Sigmoid colon (tissue), 7 donors: Measurements from ENCODE around the gene FLT1. TPM values are rescaled to one million over a fixed set of nuclear protein-coding genes. Genes with fewer than 3 reads are reported as not detected.

Source experiments
- DNase-seq: peaks from one replicate; pipeline ENCODE4 v3.0.0-alpha.2; 2019
- H3K27ac ChIP-seq, 4 donors: fragments of 200-600 bp; sonication (generic); one replicate each; pipeline ENCODE4 v1.5.1; 2016 to 2019; ENCODE audit warnings: mild to moderate bottlenecking in 1 of 4
- H3K27me3 ChIP-seq, 3 donors: fragments of 200-600 bp; sonication (generic); one replicate each; pipeline ENCODE4 v1.5.1; 2019; ENCODE audit warnings: mild to moderate bottlenecking in 1 of 3
- H3K36me3 ChIP-seq, 4 donors: fragments of 200-600 bp; sonication (generic); one replicate each; pipeline ENCODE4 v1.5.1; 2016 to 2019
- H3K4me1 ChIP-seq, 4 donors: fragments of 200-600 bp; sonication (generic); one replicate each; pipeline ENCODE4 v1.5.1; 2017 to 2019
- H3K4me3 ChIP-seq, 4 donors: fragments of 200-600 bp; sonication (generic); one replicate each; pipeline ENCODE4 v1.5.1; 2017 to 2019; ENCODE audit warnings: mild to moderate bottlenecking in 2 of 4, moderate library complexity in 1 of 4
- H3K9me3 ChIP-seq, 4 donors: fragments of 200-600 bp in 3 of 4; sonication (generic) in 3 of 4; one replicate each; pipeline versions ENCODE4 v1.5.1 to v1.6.1; 2013 to 2019
- CTCF ChIP-seq, 4 experiments: fragments of 450-650 bp in 3 of 4; fragments of 200-600 bp in 1 of 4; IDR thresholded peaks; one replicate each; pipeline ENCODE4 v1.5.1; 2016 to 2019; ENCODE audit warnings: antibody characterized with exemption in 4 of 4, mild to moderate bottlenecking in 3 of 4, moderate library complexity in 2 of 4
- EP300 ChIP-seq, 4 donors: sonication (generic); formaldehyde crosslinking; IDR thresholded peaks; one replicate each; pipeline ENCODE4 v1.6.1; 2017; ENCODE audit warnings: antibody characterized with exemption in 4 of 4
- POLR2A ChIP-seq, 2 donors: fragments of 450-650 bp; IDR thresholded peaks; one replicate each; pipeline ENCODE4 v1.6.1; 2016; ENCODE audit warnings: antibody characterized with exemption in 2 of 2, mild to moderate bottlenecking in 2 of 2, moderate library complexity in 2 of 2
- POLR2AphosphoS5 ChIP-seq, 4 donors: sonication (generic); formaldehyde crosslinking; IDR thresholded peaks; one replicate each; pipeline ENCODE4 v1.6.1; 2017; ENCODE audit warnings: antibody characterized with exemption in 4 of 4
- WGBS, 2 donors: extraction: QIAGEN DNeasy Blood & Tissue Kit; methylation state at CpG; one replicate each; pipeline ENCODE4 v1.1.7; 2013; 5-methylcytosine and 5-hydroxymethylcytosine counted together
- intact Hi-C: fragments of 100-400 bp; cut with DNase I; formaldehyde crosslinking; loops from one replicate; pipeline ENCODE4 v1.15.1; 2023
- polyA plus RNA-seq, 3 donors: library from polyadenylated mRNA; stranded (reverse); fragments of 200-250 nt; gene quantifications; one replicate each; pipeline ENCODE4 v1.2.3, GENCODE V29; 2013
- total RNA-seq, 4 donors: library from RNA; depleted of rRNA; stranded (reverse); fragments of >200 nt; gene quantifications; one replicate each; pipeline ENCODE4 v1.1.0, GENCODE V29; 2016
- donor health status: healthy with polysubstance abuse.
- donor health status: Bipolar disorder and iron deficiency.
- donor health status: healthy.

FLT1 gene
- total and polyA plus RNA-seq, 7 donors: under 0.01 to 18.3 (median 5.7) TPM

- Histone ChIP-seq H3K27me3 (peaks cover 8 to 41% (median 24%) of the 10 kb centered on the region in 3 donors), H3K9me3 (no peaks in the 10 kb centered on the region), H3K4me1 (peaks cover 0 to 23% (median 22%) of the 10 kb centered on the region in 4 donors), H3K36me3 (no peaks in the 10 kb centered on the region), H3K4me3 (no peak overlapping the region), H3K27ac (no peak overlapping the region)
- no peak for DNase-seq
- intact Hi-C loops: no loop called here
- 91 to 95% methylated on average over 2 of the region's 2 CpGs for WGBS, 2 donors
- TF ChIP-seq POLR2A (IDR thresholded peaks at IDR 0.05) (no peak), CTCF (IDR thresholded peaks at IDR 0.05) (no peak), POLR2AphosphoS5 (IDR thresholded peaks at IDR 0.05) (no peak), EP300 (IDR thresholded peaks at IDR 0.05) (no peak)
These were observed 40.8 kb upstream of the FLT1 start for GRCh38 chr13:28535734-28536133.

- H3K27ac ChIP-seq: no peak overlapping the region
- 86 to 90% methylated on average over 5 of the region's 5 CpGs for WGBS, 2 donors
These were observed 39.9 kb upstream of the FLT1 start for GRCh38 chr13:28534801-28535200.

GRCh38 chr13:28534210-28534609 lies 39.3 kb upstream of the FLT1 start:
- peaks cover 17 to 56% (median 39%) of the 10 kb centered on the region in 3 donors for H3K27me3 ChIP-seq
- H3K4me3 ChIP-seq: no peak overlapping the region
- H3K4me1 ChIP-seq: peaks cover 0 to 27% (median 24%) of the 10 kb centered on the region in 4 donors
- intact Hi-C loops: no loop called here
- no peaks in the 10 kb centered on the region for H3K36me3 ChIP-seq
- no peak for DNase-seq
- H3K27ac ChIP-seq: no peak overlapping the region
- TF ChIP-seq CTCF (IDR thresholded peaks at IDR 0.05): no peak
- no peak for TF ChIP-seq EP300 (IDR thresholded peaks at IDR 0.05)
- TF ChIP-seq POLR2A (IDR thresholded peaks at IDR 0.05): no peak
- TF ChIP-seq POLR2AphosphoS5 (IDR thresholded peaks at IDR 0.05): no peak
- WGBS, 2 donors: 71 to 75% methylated on average over 5 of the region's 5 CpGs
- H3K9me3 ChIP-seq: no peaks in the 10 kb centered on the region

More at GRCh38 chr13:28534801-28535200, 39.9 kb upstream of the FLT1 start:
- Histone ChIP-seq H3K27me3 (peaks cover 16 to 50% (median 33%) of the 10 kb centered on the region in 3 donors), H3K4me1 (peaks cover 0 to 27% (median 24%) of the 10 kb centered on the region in 4 donors), H3K9me3 (no peaks in the 10 kb centered on the region), H3K4me3 (no peak overlapping the region), H3K36me3 (no peaks in the 10 kb centered on the region)
- intact Hi-C loops: no loop called here
- no peak for TF ChIP-seq CTCF (IDR thresholded peaks at IDR 0.05)
- TF ChIP-seq EP300 (IDR thresholded peaks at IDR 0.05): no peak
- TF ChIP-seq POLR2AphosphoS5 (IDR thresholded peaks at IDR 0.05): no peak
- TF ChIP-seq POLR2A (IDR thresholded peaks at IDR 0.05): no peak
- DNase-seq: no peak

- intact Hi-C loops: no loop called here
- DNase-seq: no peak
These were observed 38.7 kb upstream of the FLT1 start for GRCh38 chr13:28533441-28534166.

More at GRCh38 chr13:28533441-28534166, 38.7 kb upstream of the FLT1 start:
- no peaks in the 10 kb centered on the region for H3K36me3 ChIP-seq
- H3K27ac ChIP-seq: no peak overlapping the region
- no peak for TF ChIP-seq EP300 (IDR thresholded peaks at IDR 0.05)
- no peak for TF ChIP-seq POLR2A (IDR thresholded peaks at IDR 0.05)
- TF ChIP-seq POLR2AphosphoS5 (IDR thresholded peaks at IDR 0.05): no peak
- TF ChIP-seq CTCF (IDR thresholded peaks at IDR 0.05): no peak
- WGBS, 2 donors: 89 to 95% methylated on average over 7 of the region's 7 CpGs
- no peak overlapping the region for H3K4me3 ChIP-seq
- H3K4me1 ChIP-seq: peaks cover 0 to 27% (median 24%) of the 10 kb centered on the region in 4 donors
- peaks cover 17 to 62% (median 45%) of the 10 kb centered on the region in 3 donors for H3K27me3 ChIP-seq
- H3K9me3 ChIP-seq: no peaks in the 10 kb centered on the region
